Astrocyte of the spinal cord (primary cell): Measurements from ENCODE around the gene NFU1.

Experiments
- DNase-seq: peaks from one replicate; pipeline ENCODE4 v3.0.0; 2011; ENCODE audit warnings: low read depth, low spot score
- H3K4me3 ChIP-seq: 2 replicates; pipeline ENCODE4 v1.5.1; 2011; ENCODE audit warnings: low read depth, mild to moderate bottlenecking, low read length, moderate library complexity
- CTCF ChIP-seq: IDR thresholded peaks from 2 replicates; pipeline ENCODE4 v1.5.1; 2012; ENCODE audit warnings: low read depth, mild to moderate bottlenecking, low read length, inconsistent platforms
- in situ Hi-C: cut with HindIII; loops from 2 replicates; pipeline ENCODE4 v1.10.0; 2017; ENCODE audit warnings: low sequenced_read_pairs

Gene NFU1

GRCh38 chr2:69348781-69349180 lies 88.5 kb downstream of the NFU1 start:
- in situ Hi-C loops = no loop called here
- no peak overlapping the region for H3K4me3 ChIP-seq
- DNase-seq = no peak
- TF ChIP-seq CTCF = no peak
